Esophagus squamous epithelium (tissue), 4 donors: ENCODE results near the gene CCDC102B.

ENCODE experiments used
- POLR2A ChIP-seq, 4 donors: fragments of 450-650 bp; IDR thresholded peaks; one replicate each; pipeline ENCODE4 v1.6.1; 2017; ENCODE audit warnings: antibody characterized with exemption in 4 of 4, mild to moderate bottlenecking in 4 of 4, moderate library complexity in 3 of 4
- TF ChIP-seq, protein P1 (sequence below), 6 experiments: fragments of 450-650 bp in 4 of 6; fragments of 200-600 bp in 2 of 6; sonication (generic) in 2 of 6; IDR thresholded peaks; one replicate each; pipeline ENCODE4 v1.5.1; 2016 to 2019; ENCODE audit warnings: antibody characterized with exemption in 6 of 6, mild to moderate bottlenecking in 4 of 6, moderate library complexity in 4 of 6

GRCh38 chr18:69008538-69008937 lies 210.7 kb downstream of the CCDC102B start:
- TF ChIP-seq, protein P1, sequence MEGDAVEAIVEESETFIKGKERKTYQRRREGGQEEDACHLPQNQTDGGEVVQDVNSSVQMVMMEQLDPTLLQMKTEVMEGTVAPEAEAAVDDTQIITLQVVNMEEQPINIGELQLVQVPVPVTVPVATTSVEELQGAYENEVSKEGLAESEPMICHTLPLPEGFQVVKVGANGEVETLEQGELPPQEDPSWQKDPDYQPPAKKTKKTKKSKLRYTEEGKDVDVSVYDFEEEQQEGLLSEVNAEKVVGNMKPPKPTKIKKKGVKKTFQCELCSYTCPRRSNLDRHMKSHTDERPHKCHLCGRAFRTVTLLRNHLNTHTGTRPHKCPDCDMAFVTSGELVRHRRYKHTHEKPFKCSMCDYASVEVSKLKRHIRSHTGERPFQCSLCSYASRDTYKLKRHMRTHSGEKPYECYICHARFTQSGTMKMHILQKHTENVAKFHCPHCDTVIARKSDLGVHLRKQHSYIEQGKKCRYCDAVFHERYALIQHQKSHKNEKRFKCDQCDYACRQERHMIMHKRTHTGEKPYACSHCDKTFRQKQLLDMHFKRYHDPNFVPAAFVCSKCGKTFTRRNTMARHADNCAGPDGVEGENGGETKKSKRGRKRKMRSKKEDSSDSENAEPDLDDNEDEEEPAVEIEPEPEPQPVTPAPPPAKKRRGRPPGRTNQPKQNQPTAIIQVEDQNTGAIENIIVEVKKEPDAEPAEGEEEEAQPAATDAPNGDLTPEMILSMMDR (IDR thresholded peaks at IDR 0.05), result no peak
- no peak for TF ChIP-seq POLR2A (IDR thresholded peaks at IDR 0.05)
